Stimulated activated CD4-positive, alpha-beta T cell treated with anti-CD3 and anti-CD28 coated beads, TNF-alpha, amount 100 ng/mL, for 24 hours (primary cell): ENCODE data around the gene NR3C2.
"Not testable (repeated sequence)": the region's sequence is repeated elsewhere in the genome, so short reads cannot be mapped to it uniquely, and the experiment has no call there.

Experiments used
- DNase-seq, 3 experiments: peaks; one replicate each; pipeline ENCODE4 v3.0.0-alpha.2; 2020; ENCODE audit warnings: low read depth in 3 of 3

The NR3C2 gene

GRCh38 chr4:148369919-148370318 lies 72.3 kb downstream of the NR3C2 start:
- no peak for DNase-seq

- DNase-seq: no peak
Observed at GRCh38 chr4:148367756-148368155, 74.5 kb downstream of the NR3C2 start.

DNA sequence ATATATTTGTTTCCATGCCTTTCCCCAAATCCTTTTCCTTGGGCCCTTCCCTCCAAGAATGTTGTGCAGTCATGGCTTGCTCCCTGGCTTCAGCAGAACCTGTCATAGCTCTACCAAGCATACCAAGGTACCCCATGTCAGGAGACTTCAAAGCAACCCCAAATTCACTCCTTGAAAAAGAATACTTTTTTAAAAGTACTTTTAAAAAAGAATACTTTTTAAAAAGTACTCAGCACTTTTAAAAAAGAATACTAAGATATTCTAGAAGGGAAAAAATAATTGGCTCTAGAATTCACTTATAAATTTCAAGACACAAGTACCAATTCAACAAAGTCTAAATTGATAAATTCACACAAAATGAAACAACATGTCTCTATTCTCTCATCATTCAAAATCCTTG lies 76.0 kb downstream of the NR3C2 start:
- DNase-seq: no peak

- DNase-seq: no peak
Observed at GRCh38 chr4:148364525-148364924, 77.7 kb downstream of the NR3C2 start.

GRCh38 chr4:148359769-148360168 lies 82.4 kb downstream of the NR3C2 start:
- DNase-seq: no peak

- no peak for DNase-seq
Observed at GRCh38 chr4:148355442-148356123, 86.6 kb downstream of the NR3C2 start.

DNA sequence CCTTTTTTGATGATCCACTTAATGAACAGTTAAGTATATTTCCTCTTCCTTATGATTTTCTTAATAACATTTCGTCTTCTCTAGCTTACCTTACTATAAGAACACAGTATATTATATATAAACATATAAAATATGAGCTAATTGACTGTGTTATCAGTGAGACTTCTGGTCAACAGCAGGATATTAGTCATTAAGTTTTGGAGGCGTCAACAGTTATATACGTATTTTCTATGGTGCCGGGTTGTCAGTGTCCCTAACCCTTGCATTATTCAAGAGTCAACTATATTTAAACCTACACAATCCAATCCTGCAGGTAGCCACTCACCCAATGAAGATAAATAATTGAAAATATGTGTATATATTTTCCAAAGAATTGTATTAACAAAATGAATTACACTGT lies 88.0 kb downstream of the NR3C2 start:
- no peak for DNase-seq

GRCh38 chr4:148353571-148353970 lies 88.6 kb downstream of the NR3C2 start:
- no peak for DNase-seq

DNA sequence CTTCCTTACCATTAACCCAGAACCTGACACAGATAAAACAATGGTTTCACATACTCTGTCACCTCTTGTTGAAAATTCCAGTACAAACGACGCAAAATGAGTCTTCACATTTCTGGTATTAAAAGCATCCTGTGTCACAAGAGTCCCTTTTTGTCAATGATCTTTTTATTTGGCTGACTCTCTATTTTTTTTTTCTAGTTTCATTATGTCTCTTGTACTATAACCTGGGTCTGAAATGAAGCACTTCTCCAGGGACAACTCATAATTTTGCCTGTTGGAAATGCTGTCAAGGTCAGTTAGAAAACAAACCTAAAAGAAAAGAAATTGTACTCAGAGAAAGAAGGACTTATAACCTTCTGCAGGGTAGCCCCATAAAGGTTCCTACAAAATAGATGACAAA lies 93.1 kb downstream of the NR3C2 start:
- no peak for DNase-seq

GRCh38 chr4:148346657-148347056 lies 95.6 kb downstream of the NR3C2 start:
- no peak for DNase-seq

DNA sequence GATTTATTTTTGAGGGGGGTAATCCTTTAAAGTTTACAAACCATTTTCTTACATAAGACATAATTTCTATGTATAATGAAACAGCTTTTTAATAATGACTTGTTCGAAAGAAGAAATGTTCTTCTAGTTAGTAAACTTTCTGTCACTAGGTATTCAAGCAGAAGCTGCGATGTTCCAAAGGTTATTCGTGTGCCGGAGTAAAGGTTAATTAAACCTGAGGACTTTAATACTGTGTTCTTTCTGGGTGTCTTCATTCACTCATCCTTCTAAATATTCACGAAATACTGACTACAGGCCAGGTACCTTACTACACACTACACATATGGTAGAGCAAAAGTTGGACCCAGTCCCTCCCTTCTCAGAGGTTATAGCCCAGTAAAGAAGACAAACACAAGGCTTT lies 96.7 kb downstream of the NR3C2 start:
- DNase-seq: no peak

DNA sequence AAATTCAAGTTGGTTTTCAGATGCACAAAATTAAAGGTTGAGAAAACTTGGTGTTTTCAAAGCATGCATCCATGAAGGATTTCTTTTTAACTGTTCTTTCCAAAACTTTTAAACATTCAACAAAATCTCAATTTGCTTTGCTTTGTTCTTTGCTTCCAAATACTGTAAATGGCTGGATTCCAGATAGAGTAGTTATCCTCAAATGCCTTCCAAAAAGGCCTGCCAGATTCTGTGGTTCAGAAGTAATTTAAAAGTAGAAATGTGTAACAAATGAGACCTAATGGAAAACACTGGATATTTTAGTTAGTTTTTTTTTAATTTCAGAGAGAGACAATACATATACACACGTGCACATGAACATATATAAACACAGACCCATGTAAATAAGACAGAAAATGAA lies 97.3 kb downstream of the NR3C2 start:
- no peak for DNase-seq

DNA sequence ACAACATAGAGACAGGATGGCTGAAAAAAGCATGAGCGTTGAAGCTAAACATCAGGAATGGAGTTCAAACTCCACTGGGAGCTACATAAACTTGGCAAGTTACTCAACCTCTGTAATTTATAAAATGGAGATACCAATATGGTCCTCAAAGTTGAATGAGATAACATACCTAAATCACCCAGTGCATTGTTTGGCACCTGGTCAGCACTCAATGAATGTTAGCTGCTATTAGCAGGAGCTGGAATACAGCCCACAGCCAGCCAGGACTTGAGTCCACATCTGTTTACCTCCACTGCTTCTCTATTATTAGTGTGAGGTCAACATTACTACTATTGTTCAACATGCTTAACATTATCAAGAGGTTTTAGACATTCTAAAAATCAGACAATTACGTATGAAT lies 97.9 kb downstream of the NR3C2 start:
- DNase-seq: no peak

GRCh38 chr4:148341980-148342800 lies 100.0 kb downstream of the NR3C2 start:
- DNase-seq: no peak

GRCh38 chr4:148335133-148335532 lies 107.1 kb downstream of the NR3C2 start:
- no peak for DNase-seq

DNA sequence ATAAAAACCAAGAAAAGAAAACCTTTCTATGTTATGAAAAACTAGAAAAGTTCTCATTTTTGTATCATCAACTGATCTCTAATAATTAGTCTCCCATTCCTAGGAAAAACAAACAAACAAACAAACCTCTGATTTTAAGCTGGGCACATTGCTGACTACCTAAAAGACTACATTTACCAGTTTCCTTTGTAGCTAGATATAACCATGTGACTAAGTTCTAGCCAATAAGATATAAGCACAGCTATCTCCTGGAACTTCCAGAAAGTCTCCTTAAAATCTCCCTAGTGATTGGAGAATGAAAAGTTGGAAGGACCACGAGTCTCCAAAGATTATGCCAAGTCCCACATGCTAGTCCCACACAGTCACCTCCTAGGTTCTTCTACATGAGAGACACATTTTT lies 108.9 kb downstream of the NR3C2 start:
- DNase-seq: no peak

DNA sequence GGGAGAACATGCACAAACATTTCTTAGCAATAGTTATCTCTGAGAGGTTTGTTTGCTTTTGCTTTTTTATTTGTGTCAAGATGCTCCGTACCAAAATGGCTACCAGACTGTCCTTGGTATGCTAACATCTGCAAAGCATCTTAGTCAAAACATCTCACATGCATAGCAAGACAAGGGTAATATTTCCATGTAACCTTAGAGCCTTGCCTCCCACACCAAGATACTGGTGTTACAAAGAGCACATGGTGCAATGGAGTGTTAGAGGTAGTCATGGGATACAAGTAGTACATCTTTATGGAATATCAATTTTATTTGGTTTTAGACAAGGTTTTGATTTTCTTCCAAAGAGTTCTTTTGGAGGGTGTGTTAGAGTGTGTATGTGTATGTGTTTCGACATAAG lies 109.7 kb downstream of the NR3C2 start:
- no peak for DNase-seq

- DNase-seq: no peak
Observed at GRCh38 chr4:148330724-148331123, 111.5 kb downstream of the NR3C2 start.

DNA sequence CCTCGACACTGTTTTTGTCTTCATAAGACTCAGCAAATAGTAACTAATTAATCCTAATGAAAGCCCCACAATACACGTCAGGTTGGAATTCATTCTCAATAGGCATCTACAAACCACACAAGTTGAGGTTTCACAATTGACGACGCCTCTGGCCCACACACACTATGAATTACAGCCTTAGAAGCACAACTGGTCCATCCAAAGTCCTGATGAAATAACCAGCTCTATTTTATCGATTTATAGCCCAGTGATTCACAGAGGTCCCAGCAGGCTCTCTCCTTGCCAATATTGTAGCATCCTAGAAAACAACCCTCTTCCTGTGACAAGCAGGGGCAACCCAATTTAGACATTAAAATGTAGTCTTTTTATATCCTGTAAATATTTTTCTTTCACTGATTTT lies 112.1 kb downstream of the NR3C2 start:
- DNase-seq: no peak

DNA sequence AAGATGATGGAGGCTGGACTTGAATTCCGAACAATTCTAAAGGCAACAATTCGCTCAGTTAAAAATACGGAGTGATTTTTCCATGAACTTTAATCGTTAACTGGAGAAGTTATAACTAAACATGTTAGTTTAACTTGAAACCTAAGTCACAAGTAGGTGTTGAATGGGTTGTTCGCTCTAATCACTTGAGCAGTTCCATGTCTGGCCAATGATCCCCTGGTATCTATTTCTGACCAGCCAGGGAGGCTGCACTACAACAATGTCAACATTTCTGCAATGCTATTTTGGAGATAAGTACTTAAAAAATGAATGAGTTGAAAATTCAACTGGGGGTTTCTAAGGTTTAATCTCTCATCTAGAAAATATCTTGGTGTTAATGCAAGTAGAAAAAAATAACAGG lies 112.5 kb downstream of the NR3C2 start:
- no peak for DNase-seq

DNA sequence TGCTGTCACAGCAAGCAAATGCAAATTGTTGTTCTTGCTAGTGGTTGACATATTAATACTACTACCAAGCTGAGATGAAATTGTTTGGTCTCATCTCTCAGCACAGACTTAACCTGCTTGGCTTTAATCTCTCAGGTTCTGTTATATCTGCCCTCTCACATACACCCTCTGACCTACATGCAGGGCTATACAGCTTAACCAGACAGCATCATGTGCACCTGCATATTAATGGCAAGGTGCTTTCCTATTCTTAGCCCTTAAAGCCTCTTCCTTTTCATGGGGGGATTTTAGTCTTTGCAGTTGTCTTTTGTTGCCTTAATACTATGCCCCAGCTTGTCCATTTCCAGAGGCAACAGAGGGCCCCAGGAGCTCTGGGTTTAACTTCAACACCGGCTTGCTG lies 114.5 kb downstream of the NR3C2 start:
- no peak for DNase-seq

GRCh38 chr4:148323316-148323715 lies 118.9 kb downstream of the NR3C2 start:
- not testable (repeated sequence) for DNase-seq

- DNase-seq: no peak
Observed at GRCh38 chr4:148315049-148315448, 127.2 kb downstream of the NR3C2 start.
